SK-N-SH (cell line): ENCODE measurements around the gene NR5A2. TPM values are rescaled to one million over a fixed set of nuclear protein-coding genes. Genes with fewer than 3 reads are reported as not detected.

Experiments used
- CTCF ChIA-PET: fragments of 300-600, 350-600 bp; formaldehyde crosslinking; extraction: SDS; loops from one replicate; lab custom pipeline; 2021; lab: Yijun Ruan, JAX
- POLR2A ChIA-PET: fragments of 350-600 bp; sonication (Branson Sonifier 250); formaldehyde crosslinking; extraction: SDS; loops from one replicate; lab custom pipeline; 2020; ENCODE audit warnings: antibody characterized with exemption, inconsistent platforms; lab: Yijun Ruan, JAX
- DNase-seq: peaks from one replicate; pipeline ENCODE4 v3.0.0; 2012
- H2AFZ ChIP-seq: fragments of 200-600 bp; sonication (generic); 2 replicates; pipeline ENCODE4 v1.8.1; 2016; ENCODE audit warnings: antibody characterized with exemption, mild to moderate bottlenecking, low read depth
- H3F3A ChIP-seq: fragments of 200-600 bp; sonication (generic); replicated peaks from 2 replicates; pipeline ENCODE3; 2016; ENCODE audit warnings: antibody characterized with exemption, mild to moderate bottlenecking; ENCODE audit not compliant: insufficient read depth
- H3K27ac ChIP-seq, 2 experiments: fragments of 200-500 bp in 1 of 2; fragments of 200-600 bp in 1 of 2; sonication (Bioruptor generic) in 1 of 2; sonication (generic), shearing (Covaris generic) in 1 of 2; 2 replicates each; pipeline versions ENCODE4 v1.5.1 to v1.6.1; 2014 to 2016; ENCODE audit warnings: low read depth in 2 of 2, inconsistent platforms in 1 of 2, low read length in 1 of 2, mild to moderate bottlenecking in 1 of 2, mixed read lengths in 1 of 2
- H3K27me3 ChIP-seq: fragments of 200-600 bp; sonication (generic), shearing (Covaris generic); 2 replicates; pipeline ENCODE4 v1.6.1; 2016; ENCODE audit warnings: mixed run types; ENCODE audit not compliant: insufficient read depth
- H3K36me3 ChIP-seq, 2 experiments: fragments of 200-500 bp in 1 of 2; fragments of 200-600 bp in 1 of 2; sonication (Bioruptor generic) in 1 of 2; sonication (generic) in 1 of 2; replicated peaks in 1 of 2; 2 replicates each; pipeline versions ENCODE3 to v1.5.1; 2014 to 2016; ENCODE audit warnings: low read length in 1 of 2, mild to moderate bottlenecking in 1 of 2; ENCODE audit not compliant: insufficient read depth in 2 of 2, control insufficient read depth in 1 of 2
- H3K4me1 ChIP-seq, 2 experiments: fragments of 200-500 bp in 1 of 2; fragments of 200-600 bp in 1 of 2; sonication (Bioruptor generic) in 1 of 2; sonication (generic), shearing (Covaris generic) in 1 of 2; 2 replicates each; pipeline versions ENCODE4 v1.5.1 to v1.6.1; 2014 to 2016; ENCODE audit warnings: low read depth in 1 of 2, low read length in 1 of 2, mixed run types in 1 of 2; ENCODE audit not compliant: insufficient read depth in 2 of 2, control insufficient read depth in 1 of 2
- H3K4me2 ChIP-seq: fragments of 200-600 bp; sonication (generic), shearing (Covaris generic); 2 replicates; pipeline ENCODE4 v1.6.1; 2017; ENCODE audit warnings: mixed run types
- H3K4me3 ChIP-seq, 2 experiments: fragments of 200-500 bp in 1 of 2; fragments of 200-600 bp in 1 of 2; sonication (Bioruptor generic) in 1 of 2; sonication (generic), shearing (Covaris generic) in 1 of 2; 2 replicates each; pipeline versions ENCODE4 v1.5.1 to v1.8.1; 2014 to 2016; ENCODE audit warnings: low read depth in 2 of 2, inconsistent platforms in 1 of 2, low read length in 1 of 2, mild to moderate bottlenecking in 1 of 2, mixed read lengths in 1 of 2, moderate library complexity in 1 of 2
- H3K79me2 ChIP-seq: fragments of 200-600 bp; sonication (generic); 2 replicates; pipeline ENCODE4 v1.8.1; 2017; ENCODE audit warnings: mild to moderate bottlenecking; ENCODE audit not compliant: insufficient read depth
- H3K9ac ChIP-seq: fragments of 200-600 bp; sonication (generic); 2 replicates; pipeline ENCODE4 v1.6.1; 2017; ENCODE audit warnings: mixed run types
- H3K9me2 ChIP-seq: fragments of 200-600 bp; sonication (generic); 2 replicates; pipeline ENCODE4 v1.6.1; 2017; ENCODE audit warnings: mixed run types
- H3K9me3 ChIP-seq: fragments of 200-600 bp; sonication (generic); 2 replicates; pipeline ENCODE4 v1.6.1; 2017; ENCODE audit warnings: mixed run types, mild to moderate bottlenecking, moderate library complexity
- H4K20me1 ChIP-seq: fragments of 200-600 bp; sonication (generic); 2 replicates; pipeline ENCODE4 v1.6.1; 2017; ENCODE audit warnings: mild to moderate bottlenecking, mixed run types; ENCODE audit not compliant: insufficient read depth
- ELF1 ChIP-seq: IDR thresholded peaks from 2 replicates; pipeline ENCODE4 v1.4.0; 2012
- FOSL2 ChIP-seq: IDR thresholded peaks from 2 replicates; pipeline ENCODE4 v1.4.0; 2012; ENCODE audit warnings: low read depth, mild to moderate bottlenecking, moderate library complexity, borderline replicate concordance
- FOXJ3 ChIP-seq: sonication (generic); formaldehyde crosslinking; IDR thresholded peaks from 2 replicates; pipeline ENCODE4 v1.5.1; 2020; ENCODE audit warnings: mild to moderate bottlenecking, missing genetic modification reagents
- IRF3 ChIP-seq: fragments of 150-350 bp; IDR thresholded peaks from 2 replicates; pipeline ENCODE4 v1.6.1; 2016; ENCODE audit warnings: mild to moderate bottlenecking, low read depth, low read length
- JUND ChIP-seq: IDR thresholded peaks from 2 replicates; pipeline ENCODE4 v1.4.0; 2012
- POLR2AphosphoS5 ChIP-seq: IDR thresholded peaks from 2 replicates; pipeline ENCODE4 v1.6.1; 2012; ENCODE audit warnings: low read depth, low read length
- RFX5 ChIP-seq: IDR thresholded peaks from 2 replicates; pipeline ENCODE4 v1.6.1; 2012; ENCODE audit warnings: mild to moderate bottlenecking, improper control_type of control experiment, low read length
- SIN3A ChIP-seq: IDR thresholded peaks from 2 replicates; pipeline ENCODE4 v1.6.1; 2012; ENCODE audit warnings: low read depth, mild to moderate bottlenecking, low read length, moderate library complexity, borderline replicate concordance
- SMC3 ChIP-seq: IDR thresholded peaks from 2 replicates; pipeline ENCODE4 v1.6.1; 2012; ENCODE audit warnings: low read depth, low read length, improper control_type of control experiment
- TAF1 ChIP-seq: IDR thresholded peaks from 2 replicates; pipeline ENCODE4 v1.6.1; 2012; ENCODE audit warnings: low read depth, mild to moderate bottlenecking, low read length, moderate library complexity, borderline replicate concordance
- TCF12 ChIP-seq: IDR thresholded peaks from 2 replicates; pipeline ENCODE4 v1.4.0; 2012
- TEAD4 ChIP-seq: IDR thresholded peaks from 2 replicates; pipeline ENCODE4 v1.4.0; 2012; ENCODE audit warnings: mild to moderate bottlenecking, borderline replicate concordance; ENCODE audit not compliant: insufficient read depth
- USF1 ChIP-seq: IDR thresholded peaks from 2 replicates; pipeline ENCODE4 v1.4.0; 2012; ENCODE audit warnings: low read depth, borderline replicate concordance
- ZBTB33 ChIP-seq: IDR thresholded peaks from 2 replicates; pipeline ENCODE4 v1.4.0; 2012; ENCODE audit warnings: low read depth, borderline replicate concordance
- WGBS: methylation state at CpG from one replicate; pipeline ENCODE4 v1.1.6; 2017; ENCODE audit warnings: low lambda C conversion rate; 5-methylcytosine and 5-hydroxymethylcytosine counted together
- polyA plus RNA-seq, 3 experiments: library from polyadenylated mRNA; depleted of rRNA; stranded (reverse); fragments of >200 nt; gene quantifications; 2 replicates each; pipeline ENCODE4 v1.2.3, GENCODE V29; 2012
- TF ChIP-seq, protein P1 (sequence below): fragments of 200-600 bp; sonication (generic); IDR thresholded peaks from 2 replicates; pipeline ENCODE4 v1.6.1; 2017; ENCODE audit warnings: antibody characterized with exemption, mild to moderate bottlenecking, moderate library complexity
- TF ChIP-seq, protein P2 (sequence below): fragments of 150-350 bp; IDR thresholded peaks from 2 replicates; pipeline ENCODE4 v1.6.1; 2017; ENCODE audit warnings: antibody characterized with exemption, low read length, low read depth, borderline replicate concordance
- TF ChIP-seq, protein P3 (sequence below): IDR thresholded peaks from 2 replicates; pipeline ENCODE4 v1.4.0; 2012; ENCODE audit warnings: low read depth

NR5A2 gene
- polyA plus RNA-seq, 1 of the 3 experiments (the other 2 are of a cell fraction): not detected

GRCh38 chr1:200046115-200046514, 18.6 kb downstream of the NR5A2 start:
- no peak for DNase-seq
- H2AFZ ChIP-seq: no peak overlapping the region
- peaks cover 7 to 10% of the 10 kb centered on the region in 2 experiments; a peak in 3 of 4 replicates for H3K4me1 ChIP-seq
- H3K79me2 ChIP-seq: no peaks in the 10 kb centered on the region
- POLR2A ChIA-PET: no interaction called here
- WGBS: 16% methylated on average over 2 of the region's 2 CpGs
- H4K20me1 ChIP-seq: no peaks in the 10 kb centered on the region
- no peaks in the 10 kb centered on the region for H3K9me3 ChIP-seq
- H3F3A ChIP-seq: no peaks in the 10 kb centered on the region
- no peak overlapping the region for H3K4me3 ChIP-seq
- TF ChIP-seq SIN3A: no peak
- no peak for TF ChIP-seq TAF1
- no peak for TF ChIP-seq TEAD4
- TF ChIP-seq USF1: no peak
- TF ChIP-seq, protein P1, sequence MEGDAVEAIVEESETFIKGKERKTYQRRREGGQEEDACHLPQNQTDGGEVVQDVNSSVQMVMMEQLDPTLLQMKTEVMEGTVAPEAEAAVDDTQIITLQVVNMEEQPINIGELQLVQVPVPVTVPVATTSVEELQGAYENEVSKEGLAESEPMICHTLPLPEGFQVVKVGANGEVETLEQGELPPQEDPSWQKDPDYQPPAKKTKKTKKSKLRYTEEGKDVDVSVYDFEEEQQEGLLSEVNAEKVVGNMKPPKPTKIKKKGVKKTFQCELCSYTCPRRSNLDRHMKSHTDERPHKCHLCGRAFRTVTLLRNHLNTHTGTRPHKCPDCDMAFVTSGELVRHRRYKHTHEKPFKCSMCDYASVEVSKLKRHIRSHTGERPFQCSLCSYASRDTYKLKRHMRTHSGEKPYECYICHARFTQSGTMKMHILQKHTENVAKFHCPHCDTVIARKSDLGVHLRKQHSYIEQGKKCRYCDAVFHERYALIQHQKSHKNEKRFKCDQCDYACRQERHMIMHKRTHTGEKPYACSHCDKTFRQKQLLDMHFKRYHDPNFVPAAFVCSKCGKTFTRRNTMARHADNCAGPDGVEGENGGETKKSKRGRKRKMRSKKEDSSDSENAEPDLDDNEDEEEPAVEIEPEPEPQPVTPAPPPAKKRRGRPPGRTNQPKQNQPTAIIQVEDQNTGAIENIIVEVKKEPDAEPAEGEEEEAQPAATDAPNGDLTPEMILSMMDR: no peak
- TF ChIP-seq, protein P2, sequence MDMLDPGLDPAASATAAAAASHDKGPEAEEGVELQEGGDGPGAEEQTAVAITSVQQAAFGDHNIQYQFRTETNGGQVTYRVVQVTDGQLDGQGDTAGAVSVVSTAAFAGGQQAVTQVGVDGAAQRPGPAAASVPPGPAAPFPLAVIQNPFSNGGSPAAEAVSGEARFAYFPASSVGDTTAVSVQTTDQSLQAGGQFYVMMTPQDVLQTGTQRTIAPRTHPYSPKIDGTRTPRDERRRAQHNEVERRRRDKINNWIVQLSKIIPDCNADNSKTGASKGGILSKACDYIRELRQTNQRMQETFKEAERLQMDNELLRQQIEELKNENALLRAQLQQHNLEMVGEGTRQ: no peak
- no peak for TF ChIP-seq ELF1
- TF ChIP-seq FOSL2: no peak
- no peak for TF ChIP-seq POLR2AphosphoS5
- TF ChIP-seq FOXJ3 (CRISPR knock-in tag): no peak
- no peak overlapping the region for H3K9ac ChIP-seq
- no peaks in the 10 kb centered on the region for H3K9me2 ChIP-seq
- no peak overlapping the region for H3K27ac ChIP-seq
- H3K36me3 ChIP-seq: no peaks in the 10 kb centered on the region
- CTCF ChIA-PET: no interaction called here
- no peak overlapping the region for H3K4me2 ChIP-seq
- peaks cover 42% of the 10 kb centered on the region for H3K27me3 ChIP-seq

- no peaks in the 10 kb centered on the region for H3K9me2 ChIP-seq
- no peak overlapping the region for H3K27ac ChIP-seq
- 53% methylated on average over 5 of the region's 5 CpGs for WGBS
- no peaks in the 10 kb centered on the region for H3K9me3 ChIP-seq
- H2AFZ ChIP-seq: no peak overlapping the region
- peaks cover 21% of the 10 kb centered on the region for H3K27me3 ChIP-seq
- no peaks in the 10 kb centered on the region for H4K20me1 ChIP-seq
- H3K9ac ChIP-seq: no peak overlapping the region
- H3F3A ChIP-seq: no peaks in the 10 kb centered on the region
- no peaks in the 10 kb centered on the region; a peak in 1 of 4 replicates for H3K4me1 ChIP-seq
- H3K79me2 ChIP-seq: no peaks in the 10 kb centered on the region
- CTCF ChIA-PET: interaction anchor here (0.6 kb wide), 1 partner anchor 12 kb away, joined by 6 read pairs; no protein-coding TSS in a partner anchor
- DNase-seq: no peak
- no peak overlapping the region for H3K4me2 ChIP-seq
- H3K36me3 ChIP-seq: no peaks in the 10 kb centered on the region
- POLR2A ChIA-PET: no interaction called here
- no peak overlapping the region for H3K4me3 ChIP-seq
- TF ChIP-seq TCF12: no peak
- TF ChIP-seq, protein P2: no peak
- TF ChIP-seq ELF1: no peak
- TF ChIP-seq, protein P3, sequence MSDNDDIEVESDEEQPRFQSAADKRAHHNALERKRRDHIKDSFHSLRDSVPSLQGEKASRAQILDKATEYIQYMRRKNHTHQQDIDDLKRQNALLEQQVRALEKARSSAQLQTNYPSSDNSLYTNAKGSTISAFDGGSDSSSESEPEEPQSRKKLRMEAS: no peak
- no peak for TF ChIP-seq JUND
- TF ChIP-seq ZBTB33: no peak
- no peak for TF ChIP-seq SMC3
- no peak for TF ChIP-seq RFX5
- TF ChIP-seq SIN3A: no peak
- TF ChIP-seq IRF3: no peak
Measured at GRCh38 chr1:200048244-200048643, 20.7 kb downstream of the NR5A2 start.
